GM12878 (cell line): ENCODE measurements around the gene ADRA2B. TPM values are rescaled to one million over a fixed set of nuclear protein-coding genes. Genes with fewer than 3 reads are reported as not detected.

Experiments used
- ATAC-seq: fragments of 200-7000 bp; cut with Tn5 transposase; 3 replicates; pipeline ENCODE4 v1.9.1; 2020; ENCODE audit warnings: mild to moderate bottlenecking, moderate library complexity
- BruUV-seq: library from RNA; stranded (reverse); fragments of 400-500 nt; replicated peaks from 2 replicates; lab custom pipeline; 2021; lab: Mats Ljungman, UMichigan
- CTCF ChIA-PET: fragments of 300-600 bp; sonication (Branson Sonifier 250); formaldehyde crosslinking; extraction: SDS; loops from one replicate; lab custom pipeline; 2021; ENCODE audit warnings: inconsistent platforms; lab: Yijun Ruan, JAX
- POLR2A ChIA-PET: fragments of 350-600 bp; formaldehyde crosslinking; extraction: SDS; loops from one replicate; lab custom pipeline; 2021; ENCODE audit warnings: inconsistent platforms; lab: Charles Lee
- RAD21 ChIA-PET: fragments of 300-600 bp; sonication (Branson Sonifier 250); formaldehyde crosslinking; loops from one replicate; lab custom pipeline; 2023; ENCODE audit warnings: antibody characterized with exemption; ENCODE audit not compliant: unreplicated experiment; lab: Charles Lee
- SMC1A ChIA-PET: fragments of 300-600 bp; sonication (Branson Sonifier 250); formaldehyde crosslinking; loops from one replicate; lab custom pipeline; 2023; ENCODE audit not compliant: unreplicated experiment, uncharacterized antibody; lab: Charles Lee
- DNase-seq: peaks from one replicate; pipeline ENCODE4 v3.0.0-alpha.2; 2011; ENCODE audit warnings: low read depth, low spot score
- FAIRE-seq: peaks from 3 replicates; lab custom pipeline; 2011; peaks lifted over from hg19 to GRCh38; lab: Jason Lieb, UNC
- H2AFZ ChIP-seq: 2 replicates; pipeline ENCODE4 v1.6.0; 2011; ENCODE audit warnings: low read depth, low read length, control low read depth; ENCODE audit not compliant: control insufficient read depth
- H3K27ac ChIP-seq: 2 replicates; pipeline ENCODE4 v1.5.1; 2011; ENCODE audit warnings: control low read depth; ENCODE audit not compliant: control insufficient read depth, insufficient read depth
- H3K27me3 ChIP-seq, 2 experiments: replicated peaks in 1 of 2; 2 replicates each; pipeline versions ENCODE4 v1.6.0 to v1.6.1; 2011; ENCODE audit warnings: low read length in 1 of 2; ENCODE audit not compliant: control insufficient read depth in 2 of 2, insufficient read depth in 2 of 2
- H3K36me3 ChIP-seq, 2 experiments: 2 replicates each; pipeline ENCODE4 v1.5.1; 2011; ENCODE audit warnings: low read length in 1 of 2; ENCODE audit not compliant: control insufficient read depth in 2 of 2, insufficient read depth in 2 of 2
- H3K4me1 ChIP-seq: 2 replicates; pipeline ENCODE4 v1.6.1; 2011; ENCODE audit warnings: mild to moderate bottlenecking, low read length, moderate library complexity, mixed read lengths; ENCODE audit not compliant: control insufficient read depth, insufficient read depth
- H3K4me2 ChIP-seq: 2 replicates; pipeline ENCODE4 v1.6.0; 2011; ENCODE audit warnings: control low read depth; ENCODE audit not compliant: control insufficient read depth, insufficient read depth
- H3K4me3 ChIP-seq: fragments of 200-600 bp; sonication (generic); 2 replicates; pipeline ENCODE4 v1.5.1; 2016
- H3K79me2 ChIP-seq: 2 replicates; pipeline ENCODE4 v1.6.0; 2011; ENCODE audit warnings: low read length; ENCODE audit not compliant: control insufficient read depth, insufficient read depth
- H3K9ac ChIP-seq: 2 replicates; pipeline ENCODE4 v1.8.0; 2011; ENCODE audit warnings: low read length, control low read depth, mixed read lengths; ENCODE audit not compliant: control insufficient read depth, insufficient read depth
- H3K9me3 ChIP-seq: replicated peaks from 3 replicates; pipeline ENCODE4 v1.5.1; 2011; ENCODE audit warnings: mild to moderate bottlenecking, low read length; ENCODE audit not compliant: control insufficient read depth, insufficient read depth
- H4K20me1 ChIP-seq: 2 replicates; pipeline ENCODE4 v1.6.0; 2011; ENCODE audit not compliant: control insufficient read depth, insufficient read depth
- CBX5 ChIP-seq: sonication (generic); IDR thresholded peaks from 2 replicates; pipeline ENCODE4 v1.6.1; 2016; ENCODE audit warnings: low read depth, moderate library complexity, mild to moderate bottlenecking, inconsistent platforms
- CREB1 ChIP-seq: IDR thresholded peaks from 2 replicates; pipeline ENCODE4 v1.6.1; 2012; ENCODE audit warnings: low read depth, mild to moderate bottlenecking, inconsistent platforms
- EZH2 ChIP-seq: IDR thresholded peaks from 2 replicates; pipeline ENCODE4 v1.6.1; 2012; ENCODE audit warnings: low read depth, mild to moderate bottlenecking, control low read depth, inconsistent platforms, low read length, borderline replicate concordance; ENCODE audit not compliant: control insufficient read depth
- IKZF1 ChIP-seq: fragments of 450-650 bp; conservative IDR thresholded peaks from 2 replicates; pipeline ENCODE4 v1.6.1; 2017; ENCODE audit warnings: antibody characterized with exemption, mild to moderate bottlenecking
- KDM1A ChIP-seq: fragments of 200-600 bp; sonication (generic); IDR thresholded peaks from 2 replicates; pipeline ENCODE4 v1.6.1; 2016; ENCODE audit warnings: borderline replicate concordance
- WGBS: methylation state at CpG from one replicate; pipeline ENCODE4 v1.1.6; 2016; ENCODE audit warnings: low lambda C conversion rate; ENCODE audit not compliant: insufficient replicate concordance, insufficient coverage; ENCODE audit errors: missing lambda C conversion rate; 5-methylcytosine and 5-hydroxymethylcytosine counted together
- in situ Hi-C: fragments of 300-500 bp; cut with MboI; formaldehyde crosslinking; loops from 9 replicates; pipeline ENCODE4 v1.14.3; 2018; ENCODE audit warnings: mixed read lengths
- intact Hi-C: fragments of 100-400 bp; cut with micrococcal nuclease; formaldehyde crosslinking; loops from one replicate; pipeline ENCODE4 v1.14.2; 2022; ENCODE audit not compliant: unreplicated experiment
- polyA plus RNA-seq, 11 experiments: library from polyadenylated mRNA; depleted of rRNA in 4 of 11; unstranded in 6 of 11; stranded (reverse) in 5 of 11; fragments of >200 nt; fragmentation: Nextera tagmentation in 4 of 11; fragmentation: Illumina TruSeq in 1 of 11; extraction: Ambion mirVana in 4 of 11; extraction: Trizol in 1 of 11; gene quantifications; 1 replicate in 1 of 11; 2 replicates in 10 of 11; pipeline versions ENCODE4 v1.2.1 to v1.2.3, GENCODE V29; 2011 to 2016; ENCODE audit warnings: inconsistent platforms in 2 of 11, missing spikeins in 2 of 11, low read depth in 1 of 11
- total RNA-seq, 4 experiments: library from RNA; depleted of rRNA in 3 of 4; stranded (reverse); fragments of >200 nt in 3 of 4; fragmentation: Illumina TruSeq in 1 of 4; extraction: Trizol in 1 of 4; gene quantifications; 2 replicates each; pipeline versions ENCODE4 v1.2.1 to v1.2.3, GENCODE V29; 2013 to 2021
- TF ChIP-seq, protein P1 (sequence below): IDR thresholded peaks from 2 replicates; pipeline ENCODE4 v1.6.1; 2012; ENCODE audit warnings: improper control_type of control experiment, low read depth, low read length; ENCODE audit not compliant: insufficient replicate concordance
- TF ChIP-seq, protein P2 (sequence below): fragments of 450-650 bp; conservative IDR thresholded peaks from 2 replicates; pipeline ENCODE4 v1.6.1; 2017; ENCODE audit warnings: mild to moderate bottlenecking, moderate library complexity
- TF ChIP-seq, protein P3 (sequence below): fragments of 450-650 bp; IDR thresholded peaks from 2 replicates; pipeline ENCODE4 v1.6.1; 2018; ENCODE audit warnings: borderline replicate concordance, mild to moderate bottlenecking; ENCODE audit not compliant: partially characterized antibody

ADRA2B gene
- total and polyA plus RNA-seq, 10 of the 15 experiments (the other 5 are each of a cell fraction or from before 2014, with no cell fraction given) = 0.01 to 0.10 (median 0.04) TPM; not detected in 6

DNA sequence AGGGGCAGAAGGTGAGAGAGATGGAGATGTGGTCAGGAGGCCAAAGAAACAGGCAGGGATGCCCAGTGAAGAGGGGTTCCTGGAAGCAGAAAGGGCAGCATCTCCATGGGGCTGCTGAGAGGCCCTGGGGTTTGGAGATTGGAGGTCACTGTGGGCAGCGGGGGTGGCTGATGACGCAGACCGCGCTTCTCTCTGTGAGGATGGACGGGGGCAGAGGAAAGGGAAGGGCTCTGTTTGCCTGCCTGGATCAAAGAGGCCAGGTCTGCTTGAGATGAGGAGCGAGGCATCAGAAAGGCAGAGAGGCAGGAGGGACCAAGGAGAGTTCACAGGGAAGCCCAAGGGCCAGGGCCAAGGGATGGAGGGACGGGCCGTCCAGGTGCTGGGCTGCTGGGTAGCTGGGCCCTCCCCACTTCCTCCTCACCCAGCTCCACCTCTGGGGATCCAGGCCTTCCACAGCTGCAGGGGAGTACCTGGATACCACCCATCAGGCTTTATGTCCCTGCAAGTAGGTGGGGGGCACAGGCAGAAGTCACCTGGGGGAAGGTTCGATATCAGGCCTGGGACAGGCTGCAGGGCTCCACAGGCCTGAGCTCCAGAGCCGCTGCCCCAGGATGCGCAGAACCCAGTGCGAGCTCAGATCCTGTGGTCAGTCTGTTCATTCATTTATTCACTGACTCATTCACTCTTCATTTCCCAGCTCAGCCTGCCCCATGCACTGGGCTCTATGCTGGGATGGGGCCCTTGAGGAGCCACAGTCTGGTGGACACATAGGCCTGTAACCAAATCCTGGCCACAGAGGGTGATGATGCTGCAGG, 30.6 kb downstream of the ADRA2B start:
- RAD21 ChIA-PET = no interaction called here
- POLR2A ChIA-PET = interaction anchor here (0.5 kb wide), 1 partner anchor 81 kb away, joined by 3 read pairs; no protein-coding TSS in a partner anchor
- SMC1A ChIA-PET = no interaction called here
- WGBS = 52% methylated on average over 11 of the region's 12 CpGs
- TF ChIP-seq CREB1 (no peak), CBX5 (no peak), KDM1A (no peak), IKZF1 (no peak), EZH2 (no peak)
- TF ChIP-seq, protein P1, sequence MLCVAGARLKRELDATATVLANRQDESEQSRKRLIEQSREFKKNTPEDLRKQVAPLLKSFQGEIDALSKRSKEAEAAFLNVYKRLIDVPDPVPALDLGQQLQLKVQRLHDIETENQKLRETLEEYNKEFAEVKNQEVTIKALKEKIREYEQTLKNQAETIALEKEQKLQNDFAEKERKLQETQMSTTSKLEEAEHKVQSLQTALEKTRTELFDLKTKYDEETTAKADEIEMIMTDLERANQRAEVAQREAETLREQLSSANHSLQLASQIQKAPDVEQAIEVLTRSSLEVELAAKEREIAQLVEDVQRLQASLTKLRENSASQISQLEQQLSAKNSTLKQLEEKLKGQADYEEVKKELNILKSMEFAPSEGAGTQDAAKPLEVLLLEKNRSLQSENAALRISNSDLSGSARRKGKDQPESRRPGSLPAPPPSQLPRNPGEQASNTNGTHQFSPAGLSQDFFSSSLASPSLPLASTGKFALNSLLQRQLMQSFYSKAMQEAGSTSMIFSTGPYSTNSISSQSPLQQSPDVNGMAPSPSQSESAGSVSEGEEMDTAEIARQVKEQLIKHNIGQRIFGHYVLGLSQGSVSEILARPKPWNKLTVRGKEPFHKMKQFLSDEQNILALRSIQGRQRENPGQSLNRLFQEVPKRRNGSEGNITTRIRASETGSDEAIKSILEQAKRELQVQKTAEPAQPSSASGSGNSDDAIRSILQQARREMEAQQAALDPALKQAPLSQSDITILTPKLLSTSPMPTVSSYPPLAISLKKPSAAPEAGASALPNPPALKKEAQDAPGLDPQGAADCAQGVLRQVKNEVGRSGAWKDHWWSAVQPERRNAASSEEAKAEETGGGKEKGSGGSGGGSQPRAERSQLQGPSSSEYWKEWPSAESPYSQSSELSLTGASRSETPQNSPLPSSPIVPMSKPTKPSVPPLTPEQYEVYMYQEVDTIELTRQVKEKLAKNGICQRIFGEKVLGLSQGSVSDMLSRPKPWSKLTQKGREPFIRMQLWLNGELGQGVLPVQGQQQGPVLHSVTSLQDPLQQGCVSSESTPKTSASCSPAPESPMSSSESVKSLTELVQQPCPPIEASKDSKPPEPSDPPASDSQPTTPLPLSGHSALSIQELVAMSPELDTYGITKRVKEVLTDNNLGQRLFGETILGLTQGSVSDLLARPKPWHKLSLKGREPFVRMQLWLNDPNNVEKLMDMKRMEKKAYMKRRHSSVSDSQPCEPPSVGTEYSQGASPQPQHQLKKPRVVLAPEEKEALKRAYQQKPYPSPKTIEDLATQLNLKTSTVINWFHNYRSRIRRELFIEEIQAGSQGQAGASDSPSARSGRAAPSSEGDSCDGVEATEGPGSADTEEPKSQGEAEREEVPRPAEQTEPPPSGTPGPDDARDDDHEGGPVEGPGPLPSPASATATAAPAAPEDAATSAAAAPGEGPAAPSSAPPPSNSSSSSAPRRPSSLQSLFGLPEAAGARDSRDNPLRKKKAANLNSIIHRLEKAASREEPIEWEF = no peak
- TF ChIP-seq, protein P2, sequence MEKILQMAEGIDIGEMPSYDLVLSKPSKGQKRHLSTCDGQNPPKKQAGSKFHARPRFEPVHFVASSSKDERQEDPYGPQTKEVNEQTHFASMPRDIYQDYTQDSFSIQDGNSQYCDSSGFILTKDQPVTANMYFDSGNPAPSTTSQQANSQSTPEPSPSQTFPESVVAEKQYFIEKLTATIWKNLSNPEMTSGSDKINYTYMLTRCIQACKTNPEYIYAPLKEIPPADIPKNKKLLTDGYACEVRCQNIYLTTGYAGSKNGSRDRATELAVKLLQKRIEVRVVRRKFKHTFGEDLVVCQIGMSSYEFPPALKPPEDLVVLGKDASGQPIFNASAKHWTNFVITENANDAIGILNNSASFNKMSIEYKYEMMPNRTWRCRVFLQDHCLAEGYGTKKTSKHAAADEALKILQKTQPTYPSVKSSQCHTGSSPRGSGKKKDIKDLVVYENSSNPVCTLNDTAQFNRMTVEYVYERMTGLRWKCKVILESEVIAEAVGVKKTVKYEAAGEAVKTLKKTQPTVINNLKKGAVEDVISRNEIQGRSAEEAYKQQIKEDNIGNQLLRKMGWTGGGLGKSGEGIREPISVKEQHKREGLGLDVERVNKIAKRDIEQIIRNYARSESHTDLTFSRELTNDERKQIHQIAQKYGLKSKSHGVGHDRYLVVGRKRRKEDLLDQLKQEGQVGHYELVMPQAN = no peak
- TF ChIP-seq, protein P3, sequence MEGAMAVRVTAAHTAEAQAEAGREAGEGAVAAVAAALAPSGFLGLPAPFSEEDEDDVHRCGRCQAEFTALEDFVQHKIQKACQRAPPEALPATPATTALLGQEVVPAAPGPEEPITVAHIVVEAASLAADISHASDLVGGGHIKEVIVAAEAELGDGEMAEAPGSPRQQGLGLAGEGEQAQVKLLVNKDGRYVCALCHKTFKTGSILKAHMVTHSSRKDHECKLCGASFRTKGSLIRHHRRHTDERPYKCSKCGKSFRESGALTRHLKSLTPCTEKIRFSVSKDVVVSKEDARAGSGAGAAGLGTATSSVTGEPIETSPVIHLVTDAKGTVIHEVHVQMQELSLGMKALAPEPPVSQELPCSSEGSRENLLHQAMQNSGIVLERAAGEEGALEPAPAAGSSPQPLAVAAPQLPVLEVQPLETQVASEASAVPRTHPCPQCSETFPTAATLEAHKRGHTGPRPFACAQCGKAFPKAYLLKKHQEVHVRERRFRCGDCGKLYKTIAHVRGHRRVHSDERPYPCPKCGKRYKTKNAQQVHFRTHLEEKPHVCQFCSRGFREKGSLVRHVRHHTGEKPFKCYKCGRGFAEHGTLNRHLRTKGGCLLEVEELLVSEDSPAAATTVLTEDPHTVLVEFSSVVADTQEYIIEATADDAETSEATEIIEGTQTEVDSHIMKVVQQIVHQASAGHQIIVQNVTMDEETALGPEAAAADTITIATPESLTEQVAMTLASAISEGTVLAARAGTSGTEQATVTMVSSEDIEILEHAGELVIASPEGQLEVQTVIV = no peak
- Histone ChIP-seq H3K79me2 (no peaks in the 10 kb centered on the region), H3K4me2 (no peak overlapping the region), H4K20me1 (no peaks in the 10 kb centered on the region), H3K9ac (no peak overlapping the region), H3K9me3 (no peaks in the 10 kb centered on the region), H3K4me3 (no peak overlapping the region), H3K27ac (no peak overlapping the region), H2AFZ (no peak overlapping the region), H3K27me3 (no peaks in the 10 kb centered on the region; a peak in 1 of 4 replicates), H3K36me3 (no peaks in the 10 kb centered on the region), H3K4me1 (no peaks in the 10 kb centered on the region)
- FAIRE-seq (no peak), DNase-seq (no peak), ATAC-seq (no peak)
- in situ Hi-C loops = no loop called here
- BruUV-seq = no TSS peak
- intact Hi-C loops = no loop called here
- CTCF ChIA-PET = no interaction called here
